HG03280 (cell line): ENCODE measurements around the gene DSTN.

Source experiments
- ATAC-seq: cut with Tn5 transposase; IDR thresholded peaks from one replicate; pipeline ENCODE4 v1.9.1; 2021; ENCODE audit warnings: mild to moderate bottlenecking, moderate library complexity; ENCODE audit not compliant: unreplicated experiment

Gene DSTN

GRCh38 chr20:17545127-17545526, 24.7 kb upstream of the DSTN start:
- ATAC-seq, result no peak

- no peak for ATAC-seq
These were observed 20.7 kb upstream of the DSTN start for GRCh38 chr20:17549131-17549530.

GRCh38 chr20:17555106-17555505, 14.8 kb upstream of the DSTN start:
- ATAC-seq, result no peak

- no peak for ATAC-seq
These were observed 12.8 kb upstream of the DSTN start for GRCh38 chr20:17556837-17557674.

- no peak for ATAC-seq
These were observed 12.2 kb upstream of the DSTN start for GRCh38 chr20:17557675-17558006.

- no peak for ATAC-seq
These were observed 11.5 kb upstream of the DSTN start for GRCh38 chr20:17558154-17558940.

- no peak for ATAC-seq
These were observed 11.0 kb upstream of the DSTN start for GRCh38 chr20:17558941-17559304.

GRCh38 chr20:17559338-17559737, 10.5 kb upstream of the DSTN start:
- ATAC-seq, result no peak

GRCh38 chr20:17560344-17561074, 9.4 kb upstream of the DSTN start:
- no peak for ATAC-seq

GRCh38 chr20:17562804-17563305, 7.0 kb upstream of the DSTN start:
- ATAC-seq, result no peak

- no peak for ATAC-seq
These were observed 4.6 kb upstream of the DSTN start for GRCh38 chr20:17565169-17565845.

GRCh38 chr20:17566345-17566744, 3.5 kb upstream of the DSTN start:
- no peak for ATAC-seq

- ATAC-seq, result no peak
These were observed 1.7 kb upstream of the DSTN start for GRCh38 chr20:17568045-17568788.

- ATAC-seq, result no peak
These were observed 828 bp upstream of the DSTN start for GRCh38 chr20:17568972-17569521.

GRCh38 chr20:17570347-17571152, 675 bp downstream of the DSTN start:
- ATAC-seq, result peak; percentile 24

- ATAC-seq, result no peak
These were observed 1.3 kb downstream of the DSTN start for GRCh38 chr20:17571153-17571527.

- no peak for ATAC-seq
These were observed 2.3 kb downstream of the DSTN start for GRCh38 chr20:17572034-17572638.

- no peak for ATAC-seq
These were observed 3.6 kb downstream of the DSTN start for GRCh38 chr20:17573463-17573862.

- ATAC-seq, result no peak
These were observed 6.3 kb downstream of the DSTN start for GRCh38 chr20:17576215-17576614.
